GM12878 (cell line): ENCODE measurements around the gene SARS2. TPM values are rescaled to one million over a fixed set of nuclear protein-coding genes. Genes with fewer than 3 reads are reported as not detected.
A peak's percentile ranks its signal among the peaks of the same experiment; 100 is the strongest.

Source experiments
- BCLAF1 ChIP-seq: fragments of 450-650 bp; IDR thresholded peaks from 2 replicates; pipeline ENCODE4 v1.6.1; 2017; ENCODE audit warnings: antibody characterized with exemption, mild to moderate bottlenecking, moderate library complexity
- CBX5 ChIP-seq: sonication (generic); IDR thresholded peaks from 2 replicates; pipeline ENCODE4 v1.6.1; 2016; ENCODE audit warnings: low read depth, moderate library complexity, mild to moderate bottlenecking, inconsistent platforms
- CTCF ChIP-seq, 3 experiments: IDR thresholded peaks in 2 of 3; conservative IDR thresholded peaks in 1 of 3; 2 replicates each; pipeline ENCODE4 v1.5.1; 2011; ENCODE audit warnings: low read depth in 3 of 3, low read length in 3 of 3, mild to moderate bottlenecking in 3 of 3, control low read depth in 2 of 3, moderate library complexity in 2 of 3, inconsistent platforms in 1 of 3, mixed read lengths in 1 of 3; ENCODE audit not compliant: control insufficient read depth in 2 of 3, insufficient read depth in 1 of 3; ENCODE audit errors: extremely low read depth in 1 of 3
- FOS ChIP-seq: IDR thresholded peaks from 3 replicates; pipeline ENCODE4 v1.6.1; 2011; ENCODE audit warnings: borderline replicate concordance; ENCODE audit not compliant: insufficient read length; ENCODE audit errors: extremely low read depth
- KAT2A ChIP-seq: conservative IDR thresholded peaks from 2 replicates; pipeline ENCODE4 v1.6.1; 2011; ENCODE audit warnings: low read depth, low read length; ENCODE audit not compliant: control insufficient read depth
- MTA3 ChIP-seq: IDR thresholded peaks from 2 replicates; pipeline ENCODE4 v1.6.1; 2012; ENCODE audit warnings: low read length, inconsistent platforms, borderline replicate concordance
- NFYB ChIP-seq: IDR thresholded peaks from 2 replicates; pipeline ENCODE4 v1.6.1; 2011; ENCODE audit warnings: low read depth, mild to moderate bottlenecking, low read length, improper control_type of control experiment, moderate library complexity; ENCODE audit not compliant: insufficient read depth
- RAD51 ChIP-seq: fragments of 450-650 bp; IDR thresholded peaks from 2 replicates; pipeline ENCODE4 v1.6.1; 2016; ENCODE audit warnings: moderate library complexity, mild to moderate bottlenecking, inconsistent platforms
- REST ChIP-seq: IDR thresholded peaks from 2 replicates; pipeline ENCODE4 v1.6.1; 2012; ENCODE audit warnings: mild to moderate bottlenecking, low read depth, low read length
- ZBTB11 ChIP-seq: fragments of 450-650 bp; formaldehyde crosslinking; IDR thresholded peaks from 2 replicates; pipeline ENCODE4 v1.5.0; 2022; ENCODE audit warnings: mild to moderate bottlenecking, missing genetic modification characterization
- polyA plus RNA-seq, 11 experiments: library from polyadenylated mRNA; depleted of rRNA in 4 of 11; unstranded in 6 of 11; stranded (reverse) in 5 of 11; fragments of >200 nt; fragmentation: Nextera tagmentation in 4 of 11; fragmentation: Illumina TruSeq in 1 of 11; extraction: Ambion mirVana in 4 of 11; extraction: Trizol in 1 of 11; gene quantifications; 1 replicate in 1 of 11; 2 replicates in 10 of 11; pipeline versions ENCODE4 v1.2.1 to v1.2.3, GENCODE V29; 2011 to 2016; ENCODE audit warnings: inconsistent platforms in 2 of 11, missing spikeins in 2 of 11, low read depth in 1 of 11
- total RNA-seq, 4 experiments: library from RNA; depleted of rRNA in 3 of 4; stranded (reverse); fragments of >200 nt in 3 of 4; fragmentation: Illumina TruSeq in 1 of 4; extraction: Trizol in 1 of 4; gene quantifications; 2 replicates each; pipeline versions ENCODE4 v1.2.1 to v1.2.3, GENCODE V29; 2013 to 2021

The SARS2 gene
- total and polyA plus RNA-seq, 10 of the 15 experiments (the other 5 are each of a cell fraction or from before 2014, with no cell fraction given) = 2.6 to 50.3 (median 27.5) TPM

GRCh38 chr19:38869836-38870607 is 60.5 kb downstream of the SARS2 start (continued):
- TF ChIP-seq CTCF (IDR thresholded peaks at IDR 0.05 in 2 of 3, conservative IDR thresholded peaks at IDR 0.05 in 1 of 3; ENCODE audit: control insufficient read depth in 2 of 3, extremely low read depth in 1 of 3, insufficient read depth in 1 of 3, low read depth in 3 of 3, low read length in 3 of 3) (peak; percentile 90 to 95 (median 94); a peak in 5 of 6 replicates), MTA3 (no peak), BCLAF1 (no peak), RAD51 (no peak), ZBTB11 (no peak), NFYB (no peak), CBX5 (no peak), KAT2A (no peak), REST (no peak), FOS (no peak)
- TF ChIP-seq, all 136 proteins: peak for 36
